Measurements from ENCODE around the gene CHCHD5.

The CHCHD5 gene

DNA sequence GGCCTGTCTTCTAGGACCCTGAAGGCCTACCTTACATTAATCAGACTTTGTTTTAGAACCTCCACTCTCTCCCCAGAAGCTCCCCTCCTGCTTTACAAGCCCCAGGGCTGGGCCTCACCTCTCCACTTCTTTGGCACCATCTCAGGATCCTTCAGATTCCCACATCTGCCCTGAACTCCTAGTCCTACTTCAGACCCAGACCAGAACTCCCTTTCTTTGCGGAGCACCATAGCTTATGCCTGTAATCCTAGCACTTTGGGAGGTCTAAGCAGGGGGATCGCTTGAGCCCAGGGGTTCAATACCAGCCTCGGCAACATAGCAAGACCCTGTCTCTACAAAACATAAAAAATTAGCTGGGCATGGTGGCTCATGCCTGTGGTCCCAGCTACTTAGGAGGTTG lies 991 bp downstream of the CHCHD5 start:
- H3K4me3 ChIP-seq (ENCODE audit: low read depth, low read length) = peak overlapping the region; percentile 68

DNA sequence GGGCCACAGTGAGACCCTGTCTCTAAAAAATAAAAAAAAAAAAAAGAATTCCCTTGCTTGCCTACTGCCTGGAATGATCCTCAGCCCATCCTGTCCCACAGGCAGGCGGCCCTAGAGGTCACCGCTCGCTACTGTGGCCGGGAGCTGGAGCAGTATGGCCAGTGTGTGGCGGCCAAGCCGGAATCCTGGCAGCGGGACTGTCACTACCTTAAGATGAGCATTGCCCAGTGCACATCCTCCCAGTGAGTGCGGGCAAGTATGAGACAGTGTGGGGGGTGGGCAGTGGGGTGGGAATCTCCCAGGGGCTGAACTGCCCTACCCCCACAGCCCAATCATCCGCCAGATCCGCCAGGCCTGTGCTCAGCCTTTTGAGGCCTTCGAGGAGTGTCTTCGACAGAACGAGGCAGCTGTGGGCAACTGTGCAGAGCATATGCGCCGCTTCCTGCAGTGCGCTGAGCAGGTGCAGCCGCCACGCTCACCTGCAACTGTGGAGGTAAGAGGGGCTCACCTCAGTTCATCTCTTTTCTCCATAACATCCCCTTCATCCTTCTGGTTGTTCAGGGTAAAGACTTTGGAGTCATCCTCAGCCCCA lies 1.6 kb downstream of the CHCHD5 start:
- no peak for DNase-seq (ENCODE audit: low read depth)
- no peak overlapping the region for H3K4me3 ChIP-seq (ENCODE audit: low read depth, low read length)
- in situ Hi-C loops (cut with HindIII; ENCODE audit: low sequenced_read_pairs) = no loop called here
- TF ChIP-seq, protein P1, sequence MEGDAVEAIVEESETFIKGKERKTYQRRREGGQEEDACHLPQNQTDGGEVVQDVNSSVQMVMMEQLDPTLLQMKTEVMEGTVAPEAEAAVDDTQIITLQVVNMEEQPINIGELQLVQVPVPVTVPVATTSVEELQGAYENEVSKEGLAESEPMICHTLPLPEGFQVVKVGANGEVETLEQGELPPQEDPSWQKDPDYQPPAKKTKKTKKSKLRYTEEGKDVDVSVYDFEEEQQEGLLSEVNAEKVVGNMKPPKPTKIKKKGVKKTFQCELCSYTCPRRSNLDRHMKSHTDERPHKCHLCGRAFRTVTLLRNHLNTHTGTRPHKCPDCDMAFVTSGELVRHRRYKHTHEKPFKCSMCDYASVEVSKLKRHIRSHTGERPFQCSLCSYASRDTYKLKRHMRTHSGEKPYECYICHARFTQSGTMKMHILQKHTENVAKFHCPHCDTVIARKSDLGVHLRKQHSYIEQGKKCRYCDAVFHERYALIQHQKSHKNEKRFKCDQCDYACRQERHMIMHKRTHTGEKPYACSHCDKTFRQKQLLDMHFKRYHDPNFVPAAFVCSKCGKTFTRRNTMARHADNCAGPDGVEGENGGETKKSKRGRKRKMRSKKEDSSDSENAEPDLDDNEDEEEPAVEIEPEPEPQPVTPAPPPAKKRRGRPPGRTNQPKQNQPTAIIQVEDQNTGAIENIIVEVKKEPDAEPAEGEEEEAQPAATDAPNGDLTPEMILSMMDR (IDR thresholded peaks at IDR 0.05; ENCODE audit: low read depth, low read length, missing control alignments) = no peak

More for the DNA sequence above, 991 bp downstream of the CHCHD5 start:
- no peak for DNase-seq (ENCODE audit: low read depth)
- in situ Hi-C loops (cut with HindIII; ENCODE audit: low sequenced_read_pairs) = no loop called here
- TF ChIP-seq, protein P1 (IDR thresholded peaks at IDR 0.05; ENCODE audit: low read depth, low read length, missing control alignments) = no peak

DNA sequence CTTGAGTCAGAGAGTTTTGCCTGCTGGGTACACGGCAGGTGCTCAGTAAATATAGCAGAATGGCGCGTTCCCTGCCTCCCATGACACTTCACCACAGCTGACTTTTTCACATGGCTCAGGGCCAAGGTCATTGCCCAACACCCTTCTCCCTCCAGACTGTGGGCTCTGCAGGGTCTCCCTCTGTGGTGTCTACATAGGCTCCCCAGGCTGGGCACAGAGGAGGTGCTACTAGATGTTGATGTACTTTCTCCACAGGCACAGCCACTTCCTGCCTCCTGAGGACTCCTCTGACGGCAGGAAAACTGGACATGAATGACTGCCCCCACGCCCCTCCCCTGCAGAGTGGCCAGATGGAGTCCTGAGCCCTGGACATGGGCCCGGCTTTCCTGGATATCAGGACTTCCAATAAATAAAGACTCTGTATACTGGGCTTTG lies 4.2 kb downstream of the CHCHD5 start:
- no peak overlapping the region for H3K4me3 ChIP-seq (ENCODE audit: low read depth, low read length)
- no peak for DNase-seq (ENCODE audit: low read depth)
- TF ChIP-seq, protein P1 (IDR thresholded peaks at IDR 0.05; ENCODE audit: low read depth, low read length, missing control alignments) = no peak
- in situ Hi-C loops (cut with HindIII; ENCODE audit: low sequenced_read_pairs) = no loop called here

DNA sequence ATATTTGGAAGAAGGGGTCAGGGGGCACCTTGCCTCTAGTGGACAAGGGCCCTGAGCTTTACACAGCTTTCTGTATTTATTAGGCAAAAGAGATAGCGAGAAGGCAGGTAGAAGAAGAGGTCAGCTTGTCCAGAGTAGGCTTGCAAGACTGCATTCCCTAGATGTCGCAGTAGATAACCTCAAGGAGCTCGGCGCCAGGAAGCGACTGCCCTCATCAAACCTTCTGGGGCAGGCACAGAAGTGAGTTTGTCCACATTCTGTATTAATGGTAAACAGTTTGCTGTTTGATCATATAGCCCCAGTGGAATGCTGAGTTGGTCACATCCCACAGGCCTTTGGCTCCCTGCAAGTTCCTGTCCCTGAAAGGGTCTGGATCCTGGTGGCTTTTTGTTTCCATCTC lies 7.0 kb downstream of the CHCHD5 start:
- in situ Hi-C loops (cut with HindIII; ENCODE audit: low sequenced_read_pairs) = no loop called here
- TF ChIP-seq, protein P1 (IDR thresholded peaks at IDR 0.05; ENCODE audit: low read depth, low read length, missing control alignments) = no peak
- no peak overlapping the region for H3K4me3 ChIP-seq (ENCODE audit: low read depth, low read length)
- DNase-seq (ENCODE audit: low read depth) = no peak

DNA sequence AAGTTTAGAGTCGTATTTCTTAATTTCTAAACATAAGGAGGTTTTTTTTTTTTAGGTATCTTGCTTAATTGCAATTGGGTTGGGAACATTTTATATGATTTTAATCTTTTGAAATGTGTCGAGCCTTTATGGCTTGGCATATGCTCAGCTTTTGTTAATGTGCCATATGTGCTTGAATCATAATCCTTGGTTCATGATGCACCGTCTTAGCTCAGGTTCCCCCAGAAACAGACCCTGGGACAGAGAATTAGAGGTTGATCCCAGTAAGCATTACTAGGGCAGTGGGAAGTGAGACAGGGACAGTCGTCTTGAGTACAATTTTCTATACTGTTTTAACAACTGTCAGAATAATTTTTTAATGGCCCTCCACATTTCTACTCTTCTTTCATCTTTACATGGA lies 9.3 kb downstream of the CHCHD5 start:
- in situ Hi-C loops (cut with HindIII; ENCODE audit: low sequenced_read_pairs) = no loop called here
- DNase-seq (ENCODE audit: low read depth) = no peak
- TF ChIP-seq, protein P1 (IDR thresholded peaks at IDR 0.05; ENCODE audit: low read depth, low read length, missing control alignments) = no peak
- H3K4me3 ChIP-seq (ENCODE audit: low read depth, low read length) = no peak overlapping the region

DNA sequence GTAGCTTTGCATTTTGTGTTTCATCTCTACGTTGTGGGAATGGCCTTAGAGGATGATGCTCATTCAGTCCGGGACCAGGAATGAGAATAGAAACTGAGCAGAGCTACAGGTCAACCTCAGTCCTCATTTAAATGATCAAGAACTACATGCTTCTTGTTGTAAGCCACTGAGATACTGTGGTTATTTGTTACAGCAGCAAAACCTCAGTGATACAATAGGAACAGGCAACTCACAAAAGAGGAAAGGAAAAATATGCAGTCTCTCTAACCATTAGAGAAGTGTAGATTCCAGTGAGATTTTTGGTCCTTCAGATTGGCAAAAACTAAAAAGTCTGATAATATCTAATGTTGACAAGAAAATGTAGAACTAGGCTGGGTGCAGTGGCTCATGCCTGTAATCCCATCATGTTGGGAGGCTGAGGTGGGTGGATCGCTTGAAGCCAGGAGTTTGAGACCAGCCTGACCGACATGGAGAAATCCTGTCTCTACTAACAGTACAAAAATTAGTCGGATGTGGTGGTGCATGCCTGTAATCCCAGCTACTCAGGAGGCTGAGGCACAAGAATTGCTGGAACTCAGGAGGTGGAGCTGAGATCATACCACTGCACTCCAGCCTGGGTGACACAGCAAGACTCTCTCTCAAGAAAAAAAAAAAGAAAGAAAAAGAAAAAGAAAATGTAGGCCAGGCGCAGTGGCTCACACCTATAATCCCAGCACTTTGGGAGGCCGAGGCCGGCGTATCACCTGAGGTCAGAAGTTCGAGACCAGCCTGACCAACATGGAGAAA lies 13.3 kb downstream of the CHCHD5 start:
- DNase-seq (ENCODE audit: low read depth) = no peak
- in situ Hi-C loops (cut with HindIII; ENCODE audit: low sequenced_read_pairs) = no loop called here
- TF ChIP-seq, protein P1 (IDR thresholded peaks at IDR 0.05; ENCODE audit: low read depth, low read length, missing control alignments) = no peak
- H3K4me3 ChIP-seq (ENCODE audit: low read depth, low read length) = no peak overlapping the region

All from astrocyte of the cerebellum (primary cell).